Renal pelvis (tissue), 12 donors: Measurements from ENCODE around the gene MID2. TPM values are rescaled to one million over a fixed set of nuclear protein-coding genes. Genes with fewer than 3 reads are reported as not detected.
"Not testable (repeated sequence)": the region's sequence is repeated elsewhere in the genome, so short reads cannot be mapped to it uniquely, and the experiment has no call there.

Source experiments
- DNase-seq: peaks from one replicate; pipeline ENCODE4 v3.0.0-alpha.2; 2013
- long read RNA-seq, 16 experiments: transcript quantifications; one replicate each; lab custom pipeline, GENCODE V29; 2026
- polyA plus RNA-seq, 3 donors: library from polyadenylated mRNA; unstranded; fragments of 120-200 nt; gene quantifications; one replicate each; pipeline ENCODE4 v1.2.1, GENCODE V29; 2013; ENCODE audit not compliant: insufficient read length in 3 of 3

MID2 gene
- polyA plus RNA-seq = 10 to 100 TPM; 10.9 to 12.6 (median 10.9) TPM
- long read RNA-seq, donor 1 = 0 reads
- long read RNA-seq, donor 2, partial matches to known transcripts = 0 of 2 reads
- long read RNA-seq, donor 2, other reads (novel, unspliced or antisense) = 0 of 2 reads
- long read RNA-seq, donor 3, partial matches to known transcripts = 0 of 2 reads
- long read RNA-seq, donor 3, other reads (novel, unspliced or antisense) = 0 of 2 reads
- long read RNA-seq, donor 4, partial matches to known transcripts = 0 of 2 reads
- long read RNA-seq, donor 4, other reads (novel, unspliced or antisense) = 0 of 2 reads
- long read RNA-seq, donor 5 = 0 reads
- long read RNA-seq, donor 6, partial matches to known transcripts = 0 of 3 reads
- long read RNA-seq, donor 6, other reads (novel, unspliced or antisense) = 0 of 3 reads
- long read RNA-seq, donor 7, partial matches to known transcripts = 0 of 2 reads
- long read RNA-seq, donor 7, other reads (novel, unspliced or antisense) = 0 of 2 reads
- long read RNA-seq, donor 8 = 0 reads
- long read RNA-seq, donor 9, partial matches to known transcripts = 0 of 2 reads
- long read RNA-seq, donor 9, other reads (novel, unspliced or antisense) = 0 of 2 reads
- long read RNA-seq, donor 10, partial matches to known transcripts = 0 of 2 reads
- long read RNA-seq, donor 10, other reads (novel, unspliced or antisense) = 0 of 2 reads
- long read RNA-seq, donor 11, partial matches to known transcripts = 0 of 1 reads
- long read RNA-seq, donor 11, other reads (novel, unspliced or antisense) = 0 of 1 reads
- long read RNA-seq, donor 12, partial matches to known transcripts = 0 of 3 reads
- long read RNA-seq, donor 12, other reads (novel, unspliced or antisense) = 0 of 3 reads
- long read RNA-seq, donor 13 = 0 reads
- long read RNA-seq, donor 14, partial matches to known transcripts = 0 of 1 reads
- long read RNA-seq, donor 14, other reads (novel, unspliced or antisense) = 0 of 1 reads
- long read RNA-seq, donor 15, partial matches to known transcripts = 0 of 3 reads
- long read RNA-seq, donor 15, other reads (novel, unspliced or antisense) = 0 of 3 reads
- long read RNA-seq, donor 16, partial matches to known transcripts = 0 of 1 reads
- long read RNA-seq, donor 16, other reads (novel, unspliced or antisense) = 0 of 1 reads

- peak; percentile 59 for DNase-seq
Measured at GRCh38 chrX:107825698-107826237, at the start of gene MID2. TSS of gene MID2 (plus strand) at chrX:107825866. CDS start at chrX:107826427, 561 bp downstream.

DNA sequence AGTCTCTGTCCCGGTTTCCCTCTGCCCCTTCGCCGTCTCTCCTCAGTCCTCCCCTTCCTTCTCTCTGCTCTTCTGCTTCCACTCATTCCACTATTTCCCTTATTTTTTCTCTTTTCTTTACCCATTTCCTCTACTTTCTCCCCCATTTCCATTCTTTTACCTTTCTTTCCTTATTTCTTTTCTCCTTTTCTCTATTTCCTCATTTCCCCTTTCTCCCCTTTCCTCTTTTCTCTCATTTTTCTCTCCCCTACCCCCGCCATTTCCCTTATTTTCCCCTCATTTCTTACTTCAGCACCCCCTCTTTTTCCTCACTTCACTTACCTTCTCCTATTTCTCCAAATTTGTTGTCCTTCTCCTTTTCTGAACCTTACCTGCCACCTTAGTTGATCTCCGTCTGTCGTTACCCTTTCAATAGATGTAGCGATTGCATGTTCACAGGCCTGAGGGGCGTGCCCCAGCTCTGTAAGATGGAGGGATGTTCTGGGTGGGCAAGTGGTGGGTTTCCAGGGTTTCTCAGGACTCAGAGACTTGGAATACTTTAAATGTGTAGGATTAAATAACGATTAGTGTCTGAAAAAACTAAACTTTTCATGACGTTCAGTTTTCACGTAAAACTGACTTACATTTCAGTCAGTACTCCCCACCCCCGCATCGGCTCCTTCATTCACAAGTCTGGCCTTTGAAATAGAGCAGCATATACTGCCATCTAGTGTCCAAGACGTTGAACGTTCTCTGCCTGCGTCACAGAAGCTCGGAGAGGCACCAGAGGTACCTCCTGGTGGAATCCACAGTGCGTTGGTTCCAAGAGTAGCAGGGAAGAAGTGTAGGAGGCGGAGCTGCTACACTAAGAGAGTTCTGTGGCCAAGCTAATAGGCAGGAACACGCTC is 48.8 kb upstream of the MID2 start:
- peak; percentile 84 for DNase-seq

- no peak for DNase-seq
Measured at GRCh38 chrX:107777536-107777832, 48.2 kb upstream of the MID2 start, which contains the start of gene NCBP2L. TSS of gene NCBP2L (plus strand) at chrX:107777733. CDS start at chrX:107794221, 16,488 bp downstream.

DNA sequence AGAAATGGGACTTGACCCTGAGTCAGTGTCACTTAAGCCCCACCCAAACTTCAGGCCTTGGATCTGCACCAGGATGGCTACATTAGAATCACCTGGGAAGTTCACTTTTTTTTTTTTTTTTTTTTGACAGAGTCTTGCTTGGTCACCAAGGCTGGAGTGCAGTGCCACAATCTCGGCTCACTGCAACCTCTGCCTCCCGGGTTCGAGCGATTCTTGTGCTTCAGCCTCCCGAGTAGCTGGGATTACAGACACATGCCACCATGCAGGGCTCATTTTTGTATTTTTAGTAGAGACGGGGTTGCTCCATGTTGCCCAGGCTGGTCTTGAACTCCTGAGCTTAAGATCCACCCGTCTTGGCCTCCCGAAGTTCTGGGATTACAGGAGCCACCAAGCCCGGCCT is 45.1 kb upstream of the MID2 start:
- no peak for DNase-seq

- DNase-seq = no peak
Measured at GRCh38 chrX:107787827-107788226, 37.8 kb upstream of the MID2 start.

- no peak for DNase-seq
Measured at GRCh38 chrX:107804427-107804826, 21.2 kb upstream of the MID2 start.

DNA sequence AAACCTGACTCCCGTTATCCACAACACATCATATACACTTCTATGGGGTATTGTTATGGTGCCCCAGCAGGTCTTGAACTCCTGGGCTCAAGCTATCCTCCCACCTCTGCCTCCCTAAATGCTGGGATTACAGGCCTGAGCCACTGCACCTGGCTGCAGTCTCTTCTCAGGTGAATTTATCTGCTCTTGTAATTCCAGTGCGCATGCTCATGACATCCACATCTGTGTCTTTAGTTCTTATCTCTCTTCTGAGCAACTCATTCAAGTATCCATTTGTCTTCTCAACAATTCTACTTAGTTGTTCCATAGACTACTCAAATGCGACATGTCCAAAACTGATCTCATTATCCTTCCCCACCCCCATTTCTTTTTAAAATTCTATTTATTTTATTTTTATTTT is 20.5 kb upstream of the MID2 start:
- no peak for DNase-seq

GRCh38 chrX:107810053-107810452 is 15.6 kb upstream of the MID2 start:
- not testable (repeated sequence) for DNase-seq

DNA sequence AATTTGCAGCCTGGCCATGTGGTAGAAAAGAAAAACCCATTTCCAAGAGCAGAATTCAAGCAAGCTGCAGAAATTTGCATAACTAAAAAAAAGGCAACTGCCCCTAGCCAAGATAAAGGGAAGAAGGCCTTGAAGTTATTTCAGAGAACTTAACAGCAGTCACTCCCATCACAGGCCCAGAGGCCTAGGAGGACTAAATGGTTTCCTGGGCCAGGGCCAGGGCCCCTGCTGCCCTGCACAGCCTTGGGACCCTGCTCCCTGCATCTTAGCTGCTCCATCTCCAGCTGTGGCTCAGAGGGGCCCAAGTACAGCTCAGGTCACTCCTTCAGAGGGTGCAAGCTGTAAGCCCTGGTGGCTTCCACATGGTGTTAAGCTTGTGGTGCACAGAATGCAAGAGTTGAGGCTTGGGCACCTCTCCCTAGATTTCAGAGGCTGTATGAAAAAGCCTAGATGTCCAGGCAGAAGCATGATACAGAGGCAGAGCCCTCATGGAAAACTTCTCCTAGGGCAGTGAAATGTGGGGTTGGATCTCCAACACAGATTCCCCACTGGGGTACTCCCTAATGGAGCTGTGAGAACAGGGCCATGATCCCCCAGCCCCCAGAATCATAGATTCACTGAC is 6.7 kb upstream of the MID2 start:
- no peak for DNase-seq

- DNase-seq = no peak
Measured at GRCh38 chrX:107823042-107823441, 2.6 kb upstream of the MID2 start.

GRCh38 chrX:107823456-107823855 is 2.2 kb upstream of the MID2 start:
- no peak for DNase-seq

- peak; percentile 31 for DNase-seq
Measured at GRCh38 chrX:107826238-107827029, 768 bp downstream of the MID2 start.

DNA sequence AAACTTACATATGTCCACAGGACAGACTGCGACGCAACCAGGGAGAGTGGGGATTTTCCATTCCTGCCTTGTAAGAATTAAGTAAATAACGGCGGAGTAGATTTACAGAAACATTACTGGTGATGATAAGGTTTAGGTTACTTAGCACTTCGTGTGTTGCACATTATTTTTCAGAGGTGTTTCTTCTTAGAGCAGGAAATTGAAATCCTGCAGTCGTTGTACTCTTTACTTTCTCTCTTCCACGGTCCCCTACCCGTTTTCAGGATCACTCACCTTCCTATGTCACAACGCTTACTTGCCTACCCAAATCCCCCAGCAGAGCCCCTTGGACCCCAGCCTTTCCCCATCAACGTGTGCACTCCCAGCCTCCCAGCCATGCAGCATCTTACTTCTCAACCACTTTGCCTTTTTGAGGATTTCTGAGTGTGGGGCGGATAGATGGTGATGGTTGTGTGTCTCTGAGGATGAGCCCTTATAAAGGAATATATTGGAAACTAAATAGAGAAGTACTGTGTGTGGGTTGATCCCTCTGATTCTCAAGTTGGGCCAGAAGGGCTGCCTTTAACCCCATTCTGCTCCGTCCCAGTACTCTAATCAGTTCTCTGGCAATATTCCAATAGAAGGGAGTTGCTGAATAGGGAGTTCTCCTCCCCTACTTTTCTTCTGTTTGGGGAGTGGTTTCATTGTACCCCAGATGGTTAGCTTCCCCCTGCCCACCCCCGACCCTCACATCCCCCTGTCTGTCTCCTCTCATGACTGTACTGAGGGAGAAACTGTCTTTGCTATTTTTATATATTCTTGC is 1.6 kb downstream of the MID2 start:
- DNase-seq = no peak

DNA sequence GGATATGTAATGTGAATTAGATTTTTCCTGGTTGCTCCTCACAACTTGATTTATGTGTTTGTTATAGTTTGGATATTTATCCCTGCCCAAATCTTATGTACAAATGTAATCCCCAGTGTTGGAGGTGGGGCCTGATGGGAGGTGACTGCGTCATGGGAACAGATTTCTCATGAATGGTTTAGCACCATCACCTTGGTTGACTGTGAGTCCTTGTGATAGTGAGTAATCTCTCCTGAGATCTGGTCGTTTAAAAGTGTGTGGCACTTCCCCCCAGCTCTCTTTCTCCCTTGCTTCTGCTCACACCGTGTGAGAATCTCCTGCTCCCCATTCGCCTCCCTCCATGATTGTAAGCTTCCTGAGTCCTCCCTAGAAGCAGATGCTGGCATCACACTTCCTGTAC is 2.2 kb downstream of the MID2 start:
- DNase-seq = no peak

DNA sequence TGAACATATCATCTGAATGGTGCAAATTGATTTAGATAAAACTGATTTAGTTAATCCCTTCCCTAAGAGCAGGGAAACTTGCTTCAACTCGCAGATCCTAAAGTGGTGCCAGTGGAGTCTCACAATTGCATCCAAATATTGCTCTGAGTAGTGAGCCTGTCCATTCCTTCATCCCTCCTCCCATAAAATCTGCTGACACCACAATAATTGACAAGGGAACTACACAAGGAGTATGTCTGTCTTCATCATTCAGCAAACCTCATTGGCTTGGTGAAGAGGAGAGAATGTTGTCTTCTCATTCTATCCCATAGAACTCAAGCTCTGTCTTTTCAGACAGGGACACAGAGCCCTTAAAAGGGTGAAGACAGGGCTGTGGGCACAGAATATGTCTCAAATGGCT is 4.2 kb downstream of the MID2 start:
- no peak for DNase-seq

- DNase-seq = no peak
Measured at GRCh38 chrX:107831071-107831730, 5.5 kb downstream of the MID2 start.

DNA sequence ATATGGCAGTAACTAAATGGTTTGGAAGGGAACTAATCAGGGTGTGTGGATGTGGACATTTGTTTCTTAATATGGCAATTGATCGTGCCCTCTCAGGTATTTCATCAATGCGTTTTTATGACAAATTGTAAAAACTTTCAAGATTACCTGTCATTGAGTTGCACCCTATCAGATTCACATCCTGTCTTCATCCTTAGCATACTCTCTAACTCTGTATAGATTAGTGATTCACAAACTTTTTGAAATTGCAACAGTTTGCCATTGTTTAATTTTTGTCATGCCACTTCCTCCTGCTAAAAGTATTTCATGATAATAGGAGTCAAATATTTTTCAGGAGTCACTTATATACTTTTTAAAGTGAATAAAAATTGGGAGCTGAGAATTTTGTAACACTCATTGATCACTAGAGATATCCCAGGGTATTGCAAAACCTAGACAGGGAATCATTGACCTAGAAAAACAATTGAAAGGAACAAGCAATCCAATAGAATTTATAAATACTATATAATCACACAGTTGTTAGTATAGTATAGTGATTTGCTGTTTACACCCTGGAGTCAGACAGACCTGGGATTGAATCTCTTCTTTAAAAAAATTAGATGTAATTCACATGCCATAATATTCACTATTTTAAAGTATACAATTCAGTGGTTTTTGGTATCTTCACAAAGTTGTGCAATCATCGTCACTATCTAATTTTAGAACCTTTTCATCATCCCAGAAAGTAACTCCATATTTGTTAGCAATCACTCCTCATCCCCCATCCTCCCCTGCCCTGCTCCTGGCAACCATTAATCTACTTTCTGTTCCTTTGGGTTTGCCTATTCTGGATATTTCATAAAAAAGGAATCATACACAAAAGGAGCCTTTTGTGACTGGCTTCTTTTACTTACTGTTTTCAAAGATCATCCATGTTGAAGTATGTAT is 8.9 kb downstream of the MID2 start:
- no peak for DNase-seq
